Stimulated activated CD4-positive, alpha-beta T cell treated with anti-CD3 and anti-CD28 coated beads, TNF-alpha, amount 100 ng/mL, for 24 hours (primary cell): ENCODE measurements around the gene HSPBP1.
A peak's percentile ranks its signal among the peaks of the same experiment; 100 is the strongest.

Experiments
- DNase-seq, 3 experiments: peaks; one replicate each; pipeline ENCODE4 v3.0.0-alpha.2; 2020; ENCODE audit warnings: low read depth in 3 of 3

HSPBP1 gene

DNA sequence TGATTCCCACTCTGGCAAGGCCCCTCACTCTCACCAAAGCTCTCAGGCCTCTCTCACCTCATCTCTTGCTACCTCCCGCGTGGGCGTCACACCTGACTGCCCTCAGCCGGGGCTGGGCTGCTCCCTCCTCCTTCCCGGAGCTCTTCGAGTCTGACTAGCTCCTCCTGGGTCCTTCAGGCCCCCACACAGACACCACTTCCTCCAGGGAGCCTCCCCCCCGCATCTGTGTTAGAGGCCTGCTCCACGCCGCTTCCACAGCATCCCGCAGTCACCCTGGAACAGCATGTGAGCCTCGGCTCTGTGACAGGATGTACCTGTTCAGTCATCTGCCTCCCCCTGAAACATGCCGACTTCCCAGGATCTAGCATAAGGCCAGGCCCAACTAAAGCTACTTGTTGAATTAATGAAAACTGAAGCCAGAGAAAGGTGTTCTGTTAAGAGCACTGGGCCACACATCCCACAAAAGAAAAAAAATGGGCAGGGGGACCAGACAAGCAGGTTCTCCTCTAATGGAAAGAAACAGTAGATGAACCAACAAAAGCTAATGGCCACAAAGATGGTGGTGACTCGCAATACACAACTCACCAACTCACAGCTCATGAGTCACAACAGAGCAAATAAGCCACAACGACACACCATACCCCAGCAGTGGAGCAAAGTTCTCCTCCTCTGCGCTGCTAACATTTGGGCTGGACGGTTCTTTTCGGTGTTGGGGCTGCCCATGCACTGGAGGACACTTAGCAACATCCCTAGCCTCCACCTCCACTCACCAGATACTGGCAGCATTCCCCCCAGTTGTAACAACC, 24.1 kb downstream of the HSPBP1 start:
- DNase-seq, result peak in 1 of 3 experiments; percentile 76

DNA sequence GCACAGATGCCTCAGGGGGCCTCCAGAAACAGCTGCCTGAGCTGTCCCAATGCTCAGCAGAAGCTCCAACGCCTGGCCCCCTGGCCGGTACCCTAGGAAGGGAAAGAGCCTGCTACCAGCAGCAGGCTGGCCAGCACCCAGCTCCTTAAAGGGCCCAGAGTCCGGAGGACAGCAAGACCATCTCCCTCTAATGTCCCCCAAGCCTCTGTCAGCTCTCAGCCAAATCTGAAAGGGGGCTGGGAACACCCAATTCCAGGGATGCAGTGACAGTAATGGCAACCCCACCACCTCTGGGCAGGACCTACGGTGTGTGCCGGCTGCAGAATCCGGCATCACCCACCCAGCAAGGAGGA, 25.3 kb downstream of the HSPBP1 start:
- no peak for DNase-seq

DNA sequence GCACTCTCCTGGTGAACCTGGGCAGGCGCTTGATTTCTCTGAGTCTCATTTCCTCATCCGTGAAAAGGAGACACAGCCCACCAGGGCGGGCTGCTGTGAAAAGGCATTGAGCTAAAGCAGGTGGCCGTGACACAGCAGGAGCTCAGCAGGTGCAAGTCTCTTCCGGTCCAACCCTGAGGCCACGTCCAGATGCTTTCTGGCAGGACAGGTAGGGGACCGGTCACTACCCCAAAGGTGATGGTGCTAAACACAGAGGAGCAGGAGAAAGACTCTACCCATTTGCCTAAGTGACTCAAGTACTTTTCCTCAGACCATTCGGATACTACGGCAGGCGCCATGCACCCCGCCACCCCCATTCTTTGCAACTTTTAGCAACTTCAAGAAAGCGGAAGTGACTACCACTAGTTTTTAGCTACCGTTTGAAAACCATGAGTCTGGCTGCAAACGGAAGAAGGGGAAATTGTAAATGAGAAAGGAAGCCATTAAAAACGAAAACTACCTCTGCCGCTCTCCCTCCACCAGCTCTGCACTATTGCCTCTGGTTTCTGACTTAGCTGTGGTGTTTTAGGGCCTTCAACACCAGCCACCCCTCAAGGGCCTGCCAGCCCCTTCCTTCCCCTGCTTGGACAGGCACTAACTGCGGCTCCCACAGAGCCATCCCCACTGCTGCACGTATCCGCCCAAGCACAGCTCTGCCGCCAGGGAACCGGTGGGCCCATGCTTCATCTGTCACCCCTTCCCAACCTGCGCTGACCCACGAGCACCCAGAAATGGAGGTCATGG, 25.9 kb downstream of the HSPBP1 start:
- peak in 1 of 3 experiments; percentile 48 for DNase-seq

DNA sequence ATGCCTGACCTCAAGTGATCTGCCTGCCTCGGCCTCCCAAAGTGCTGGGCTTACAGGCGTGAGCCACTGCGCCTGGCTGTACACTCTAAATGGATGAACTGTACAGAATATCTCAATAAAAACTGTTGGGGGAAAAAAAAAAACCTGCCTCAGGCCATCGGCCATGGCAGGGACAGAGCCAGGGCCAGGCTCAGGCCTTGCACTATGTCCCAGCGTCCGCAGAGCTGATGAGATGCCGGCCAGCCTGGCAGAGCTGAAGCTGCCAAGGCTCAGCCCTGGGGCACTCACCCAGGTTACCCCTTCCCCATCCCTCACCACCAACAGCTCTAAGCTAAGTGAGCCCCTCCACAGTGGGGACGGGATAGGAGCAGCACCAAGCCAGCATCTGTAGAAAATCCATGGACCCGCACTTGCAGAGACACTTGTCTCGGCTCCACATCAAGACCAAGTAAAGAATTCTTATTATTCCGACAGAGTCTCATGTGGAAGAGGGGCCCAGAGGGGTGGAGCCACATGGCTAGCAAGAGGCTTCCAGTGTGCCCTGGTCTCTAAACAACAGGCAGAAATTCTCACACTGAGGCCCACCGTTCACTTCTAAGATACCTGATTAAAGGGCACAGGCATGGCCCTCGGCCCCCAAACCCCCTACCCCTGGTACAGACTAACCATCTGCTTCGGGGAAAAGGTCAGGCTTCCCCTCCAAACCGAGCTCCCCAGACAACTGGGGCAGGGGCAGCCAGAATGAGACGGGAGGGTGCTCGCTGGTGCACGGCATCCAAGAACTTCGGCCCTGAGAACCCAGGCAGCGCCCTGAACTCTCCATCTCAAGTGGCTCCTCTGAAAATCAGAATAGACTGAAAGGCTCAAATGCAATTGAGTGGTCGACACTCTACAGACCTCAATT, 26.9 kb downstream of the HSPBP1 start:
- DNase-seq, result no peak

DNA sequence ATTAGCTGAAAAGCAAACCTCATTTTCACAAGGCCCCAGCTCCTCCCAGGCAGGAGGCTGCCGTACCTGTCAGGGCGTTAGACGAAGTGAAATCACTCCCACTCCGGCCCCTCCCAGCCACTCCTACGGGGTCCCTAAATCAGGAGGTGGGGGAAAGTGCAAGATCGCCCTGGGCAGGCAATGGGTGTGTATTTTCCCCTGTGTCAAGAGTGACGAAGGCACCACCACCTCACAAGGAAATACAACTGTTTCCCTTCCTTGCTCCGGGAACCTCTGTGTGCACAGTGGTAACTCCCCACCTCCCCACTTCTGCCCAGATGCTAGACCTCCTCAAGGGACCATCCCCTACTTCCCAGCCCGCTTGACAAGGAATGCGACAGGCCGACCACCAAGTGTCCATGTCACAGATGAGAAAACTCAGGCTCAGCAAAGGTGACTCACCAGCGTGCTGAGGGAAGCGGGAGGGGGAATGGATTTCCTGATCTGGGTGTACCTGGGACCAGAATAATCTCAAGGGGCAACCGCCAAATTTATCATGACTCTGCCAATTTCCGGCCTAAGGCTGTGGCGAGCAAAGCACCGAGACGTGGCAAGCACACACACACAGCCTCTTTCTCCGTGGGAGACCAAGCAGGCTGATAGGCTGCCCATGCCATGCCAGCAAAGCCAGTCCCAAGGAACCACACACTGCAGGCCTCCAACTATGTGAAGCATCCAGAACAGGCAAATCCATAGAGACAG, 28.4 kb downstream of the HSPBP1 start:
- peak in 1 of 3 experiments; percentile 42 for DNase-seq

DNA sequence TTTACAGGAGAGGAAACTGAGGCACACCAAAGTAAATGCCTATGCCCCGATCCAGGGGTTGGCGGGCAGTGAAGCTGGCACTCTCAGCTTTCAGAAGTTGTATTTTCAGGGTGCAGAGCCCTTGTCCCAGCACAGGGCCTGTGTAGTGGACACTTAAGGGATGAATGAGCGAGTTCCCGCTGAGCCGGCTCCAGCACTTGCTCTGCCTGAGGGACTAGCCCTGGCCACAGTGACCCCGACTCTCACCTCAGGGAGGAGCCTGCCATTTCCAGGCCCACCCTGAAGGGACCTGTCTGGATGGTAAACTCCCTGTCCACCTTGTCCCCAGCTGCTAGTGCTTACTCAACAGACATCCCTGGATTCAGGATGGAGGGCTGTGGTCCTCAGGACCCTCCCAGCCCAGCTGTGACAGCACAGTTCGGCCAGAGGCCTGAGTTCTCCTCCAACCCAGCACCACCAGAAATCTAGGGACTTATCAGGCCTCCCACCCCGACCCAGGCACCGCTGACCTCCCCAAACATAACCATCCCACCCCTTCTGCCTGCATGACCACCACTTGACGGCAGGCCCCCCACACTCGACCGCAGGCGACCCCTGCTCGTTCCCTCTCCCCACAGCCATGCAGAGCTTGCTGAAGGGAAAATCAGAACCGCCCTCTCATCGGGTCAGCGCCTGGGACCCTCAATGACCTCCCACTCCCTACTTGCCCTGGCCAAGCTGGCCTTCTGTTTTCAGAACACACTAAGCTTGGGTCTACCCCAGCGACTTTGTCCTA, 29.5 kb downstream of the HSPBP1 start:
- DNase-seq, result no peak

DNA sequence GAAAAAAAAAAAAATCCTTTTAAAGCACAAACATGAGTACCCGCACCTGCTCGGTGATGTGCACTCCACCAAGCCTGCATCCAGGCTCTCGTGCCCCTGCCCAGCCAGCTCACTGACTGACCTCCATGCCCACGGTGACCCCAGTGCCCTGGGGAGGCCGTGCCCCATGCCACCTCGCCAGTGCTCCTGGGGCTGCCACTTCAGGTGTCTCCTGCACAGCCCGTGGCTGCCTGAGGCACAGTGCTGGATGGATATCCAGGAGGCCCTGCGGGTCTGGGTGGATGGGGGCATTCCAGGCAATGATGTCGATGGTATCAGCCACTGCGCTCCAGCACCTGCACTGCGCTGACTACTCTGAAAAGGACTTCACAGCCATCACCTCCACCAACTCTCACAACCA, 30.1 kb downstream of the HSPBP1 start:
- DNase-seq, result no peak

DNA sequence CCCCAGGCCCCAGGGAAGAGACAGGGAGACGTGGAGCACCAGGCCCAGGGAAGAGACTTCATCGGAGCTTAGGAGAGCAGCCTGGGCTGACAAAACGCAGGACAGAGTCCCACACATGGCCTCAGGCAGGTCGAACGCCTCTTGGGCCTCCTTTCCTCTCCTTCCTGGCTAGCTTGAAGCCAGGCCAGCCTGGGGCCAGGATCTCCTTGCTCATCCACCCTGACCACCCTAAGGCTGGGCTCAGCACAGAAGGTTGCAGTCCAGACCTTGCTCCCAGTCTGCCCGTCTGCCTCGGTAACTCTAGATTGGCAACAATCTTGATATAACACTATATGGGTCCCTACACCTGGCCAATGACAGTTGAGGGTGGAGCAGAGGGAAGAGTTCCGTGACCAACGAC, 31.2 kb downstream of the HSPBP1 start:
- no peak for DNase-seq

DNA sequence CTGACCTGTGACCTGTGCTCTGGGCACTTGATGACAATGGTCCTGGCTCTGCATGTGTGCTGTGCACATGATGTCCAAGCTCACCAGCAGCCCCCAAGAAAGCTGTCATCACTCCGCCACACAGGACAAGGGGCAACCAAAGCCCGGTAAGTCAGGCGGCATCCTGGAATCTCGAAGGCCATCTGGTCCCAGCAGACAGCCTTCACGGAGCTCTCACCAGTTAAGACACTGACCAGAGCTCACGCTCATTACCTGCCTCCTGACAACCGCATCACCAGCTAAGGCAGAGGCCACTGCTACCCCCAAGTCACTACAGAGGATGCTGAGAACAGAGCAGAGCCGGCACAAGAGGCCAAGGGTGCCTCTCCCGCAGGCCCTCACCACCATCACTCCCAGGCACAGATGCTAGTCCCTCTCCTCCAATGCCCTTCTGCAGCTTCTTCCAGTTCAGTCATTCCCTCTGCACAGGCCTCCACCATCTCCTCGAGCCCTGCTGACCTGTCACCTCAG, 31.7 kb downstream of the HSPBP1 start:
- no peak for DNase-seq

DNA sequence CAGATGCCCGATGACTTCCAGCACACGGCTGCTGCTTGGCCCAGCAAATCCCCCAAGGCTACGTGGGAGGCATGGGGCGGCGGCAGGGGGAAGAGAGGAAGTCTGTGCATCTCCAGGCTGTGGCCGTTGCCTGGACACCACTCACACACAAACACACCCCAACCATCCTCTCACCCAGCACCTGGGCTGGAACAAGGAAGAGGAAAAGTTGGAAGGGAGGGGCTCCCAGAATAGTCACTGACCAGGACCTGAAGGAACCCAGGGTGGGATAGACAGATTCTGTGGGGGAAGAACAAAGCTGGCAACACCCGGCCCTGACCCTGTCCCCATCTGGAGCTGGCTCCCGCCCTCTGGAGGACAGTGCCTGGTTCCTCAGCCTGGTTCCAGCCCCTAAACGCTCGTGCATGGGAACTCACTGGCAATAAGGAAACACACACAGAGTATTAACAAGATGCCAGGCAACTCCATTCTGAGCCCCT, 32.2 kb downstream of the HSPBP1 start:
- DNase-seq, result no peak

DNA sequence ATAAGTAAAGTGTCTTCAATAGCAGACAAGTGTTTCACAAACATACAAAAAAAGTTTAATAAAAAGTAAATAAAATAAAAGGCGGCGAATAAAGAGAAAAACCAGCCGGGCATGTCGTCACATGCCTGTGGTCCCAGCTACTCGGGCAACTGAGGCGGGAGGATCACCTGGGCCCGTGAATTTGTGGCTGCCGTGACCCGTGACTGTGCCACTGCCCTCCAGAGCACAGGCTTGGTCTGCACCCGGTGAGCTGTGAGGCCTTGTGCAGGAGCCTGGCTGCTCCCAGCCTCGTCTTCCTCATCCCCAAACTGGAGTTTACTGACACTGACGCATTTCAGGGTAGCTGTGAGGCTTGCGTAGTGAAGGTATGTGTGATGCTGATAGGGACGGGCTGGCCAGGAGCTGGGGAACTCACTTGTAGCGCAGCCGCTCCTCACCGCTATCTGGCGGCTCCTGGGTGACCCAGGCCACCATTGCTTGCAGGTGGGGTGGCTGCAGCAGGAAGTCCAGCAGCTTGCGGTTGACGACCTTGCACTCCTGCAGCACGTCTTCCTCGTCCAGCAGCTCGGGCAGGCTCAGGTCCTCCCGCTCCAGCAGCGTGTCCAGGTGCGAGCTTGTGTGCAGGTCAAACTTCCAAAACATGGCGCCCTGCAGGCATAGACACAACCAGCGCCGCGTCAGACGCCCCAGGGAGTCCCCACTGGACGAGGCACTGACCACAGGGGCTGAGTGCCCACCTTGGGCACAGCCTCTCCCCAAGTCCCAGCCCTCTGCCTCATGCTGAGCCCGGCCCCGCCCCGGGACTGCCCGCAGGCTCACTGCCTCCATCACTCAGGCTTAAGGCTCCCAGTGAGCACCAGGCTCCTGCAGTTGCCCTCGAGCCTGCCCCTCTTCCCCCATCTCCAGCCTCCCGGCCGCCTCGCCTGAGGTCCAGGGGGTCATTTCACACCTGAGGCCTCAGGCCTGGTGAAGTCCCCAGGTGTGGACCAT, 33.2 kb downstream of the HSPBP1 start:
- no peak for DNase-seq

DNA sequence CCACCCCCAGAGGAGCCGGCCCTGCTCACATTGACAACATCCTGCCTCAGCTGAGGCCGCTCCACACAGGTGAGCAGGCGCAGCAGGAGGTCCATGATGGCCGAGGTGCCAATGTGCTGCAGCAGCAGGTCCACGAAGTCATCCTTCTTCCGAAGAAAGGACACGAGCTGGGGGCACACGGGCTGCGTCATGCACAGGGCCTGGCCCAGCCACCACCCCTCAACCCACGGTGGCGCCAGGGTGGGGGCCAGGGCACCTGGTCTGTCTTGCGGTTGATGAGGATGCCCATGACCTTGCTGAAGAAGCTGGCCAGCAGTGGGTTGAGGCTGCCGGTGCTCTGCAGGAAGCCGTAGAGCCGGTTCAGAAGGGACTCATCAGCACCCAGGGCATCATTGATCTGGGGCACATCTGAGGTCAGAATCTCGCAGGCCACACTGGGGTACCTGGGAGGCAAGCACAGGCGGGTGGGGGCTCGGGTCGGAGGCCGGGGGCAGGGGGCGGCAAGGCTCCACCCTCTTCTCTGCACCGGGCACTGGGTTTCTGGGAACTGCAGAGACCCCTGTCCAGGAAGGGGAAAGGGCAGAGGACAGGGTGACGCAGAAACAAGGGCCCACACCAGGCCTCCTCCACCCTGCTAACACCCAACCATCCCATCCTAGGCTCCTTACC, 34.5 kb downstream of the HSPBP1 start:
- no peak for DNase-seq

DNA sequence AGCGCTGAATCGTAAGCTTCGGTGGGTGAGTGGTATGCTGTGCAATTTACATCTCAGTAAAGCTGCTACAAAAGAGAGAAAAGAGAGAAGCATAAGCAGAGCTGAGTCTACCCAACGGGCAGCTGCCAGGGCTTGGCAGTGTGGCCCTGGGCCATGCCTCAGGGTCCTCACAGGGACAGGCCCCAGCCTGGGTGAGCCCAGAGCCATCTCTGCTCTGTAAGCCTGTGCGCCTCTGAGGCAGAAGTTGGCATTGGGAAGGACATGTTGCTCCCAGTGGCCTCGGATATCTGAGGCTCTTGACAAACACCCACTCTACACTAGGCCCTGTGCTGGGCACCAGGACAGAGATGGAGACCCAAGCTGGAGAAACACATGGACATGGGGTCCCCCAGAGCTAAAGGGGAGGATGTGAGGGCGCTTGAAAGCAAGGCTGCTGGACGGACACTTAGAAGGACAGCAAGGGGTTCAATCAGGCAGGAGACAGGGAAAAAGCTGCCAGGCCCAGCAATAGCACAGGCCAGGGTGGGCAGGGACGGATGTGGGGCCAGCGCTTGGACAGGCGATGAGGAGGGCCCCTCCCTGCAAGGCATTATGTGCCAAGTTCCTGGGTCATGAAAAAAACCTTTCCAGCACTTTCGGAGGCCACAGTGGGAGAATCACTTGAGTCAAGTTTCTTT, 35.8 kb downstream of the HSPBP1 start:
- DNase-seq, result no peak

DNA sequence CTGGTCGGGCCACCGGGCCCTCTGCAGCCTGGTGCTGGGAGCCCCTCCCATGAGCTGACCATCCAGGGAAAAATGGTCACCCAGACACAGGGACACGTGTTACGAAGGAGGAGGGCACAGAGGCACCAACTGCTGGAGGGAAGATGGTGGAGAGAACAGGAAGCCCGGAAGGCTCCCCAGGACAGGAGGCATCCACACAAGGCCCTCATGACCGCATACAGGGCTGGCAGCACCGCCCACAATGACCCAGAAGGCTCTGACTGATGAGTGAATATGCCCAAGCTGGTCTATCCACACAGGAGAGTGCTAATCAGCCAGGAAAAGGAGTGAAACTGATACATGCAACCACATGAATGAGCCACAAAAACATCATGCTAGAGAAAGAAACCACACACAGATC, 37.4 kb downstream of the HSPBP1 start:
- no peak for DNase-seq

DNA sequence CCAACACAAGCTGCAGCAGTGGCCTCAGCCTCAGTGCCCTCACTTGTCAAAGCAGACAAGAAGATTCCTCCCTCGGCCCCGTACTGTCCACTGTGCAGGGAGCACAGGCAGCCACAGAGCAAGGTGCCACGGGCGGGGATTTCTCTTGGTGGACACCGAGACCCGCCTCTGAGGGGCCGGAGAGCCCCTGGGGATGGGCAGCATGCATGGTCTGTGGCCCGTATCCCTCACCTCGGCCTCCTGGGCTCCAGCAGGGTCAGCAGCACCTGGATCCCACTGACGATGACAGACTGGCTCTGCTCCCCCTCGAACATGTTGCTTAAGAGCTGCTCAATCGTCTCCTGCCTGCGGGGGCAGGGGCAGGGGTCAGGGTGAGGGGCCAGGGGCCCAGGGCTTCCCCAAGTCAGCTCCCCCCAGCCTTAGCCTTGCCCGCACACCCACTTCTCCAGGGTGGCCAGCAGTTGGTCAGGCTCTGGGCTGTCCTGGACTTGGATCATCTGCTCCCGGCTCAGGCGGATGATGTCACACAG, 37.9 kb downstream of the HSPBP1 start:
- DNase-seq, result no peak

DNA sequence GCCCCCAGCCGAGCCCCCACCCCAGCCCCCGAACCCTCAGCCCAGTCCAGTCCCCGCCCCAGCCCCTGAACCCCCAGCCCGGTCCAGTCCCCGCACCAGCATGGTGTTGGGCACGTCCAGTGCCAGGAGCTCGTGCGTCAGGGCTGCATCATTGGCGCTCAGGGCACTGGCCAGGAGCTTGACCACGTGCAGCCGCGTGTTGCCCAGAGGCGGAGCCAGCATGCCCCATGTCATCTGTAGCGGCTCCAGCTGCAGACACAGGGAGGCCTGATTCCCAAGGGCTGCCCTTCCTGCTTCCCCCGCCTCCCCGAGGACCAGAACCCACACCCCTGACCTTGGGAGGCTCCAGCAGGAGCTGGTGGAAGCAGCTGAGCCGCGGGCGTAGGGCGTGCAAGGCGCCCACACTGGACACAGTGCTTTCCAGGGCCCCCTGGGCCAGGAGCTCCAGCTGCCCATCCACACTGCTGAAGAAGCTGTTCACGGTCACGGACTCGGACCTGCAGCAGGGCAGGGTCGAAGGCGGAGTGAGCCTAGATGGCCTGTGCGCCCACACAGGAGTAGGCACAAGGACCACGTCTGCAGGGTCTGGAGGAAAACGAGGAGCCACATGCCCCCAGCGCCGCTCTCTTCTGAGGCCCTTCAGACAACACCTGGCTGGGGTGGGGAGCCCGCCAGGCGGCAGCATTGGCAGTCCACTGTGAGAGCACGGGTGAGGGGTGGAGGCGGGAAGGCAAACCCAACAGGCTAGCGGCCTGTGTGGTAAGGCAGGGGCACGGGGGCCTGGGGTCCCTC, 38.6 kb downstream of the HSPBP1 start:
- no peak for DNase-seq

DNA sequence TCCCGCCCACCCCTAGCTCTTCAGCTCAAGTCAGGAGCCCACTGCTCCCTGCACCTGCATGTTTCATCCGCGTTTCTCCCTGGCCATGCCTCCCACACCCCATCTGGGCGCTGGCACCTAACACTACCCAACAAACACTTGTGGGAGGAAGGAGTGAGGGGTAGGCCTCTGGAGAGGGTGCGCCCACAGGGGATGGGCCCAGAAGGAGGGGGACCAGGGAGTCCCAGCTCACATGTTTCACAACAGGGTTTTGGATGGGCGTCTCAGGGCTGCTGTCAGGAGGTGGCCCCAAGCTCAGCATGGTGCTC, 39.2 kb downstream of the HSPBP1 start:
- no peak for DNase-seq
